ENCODE data around the gene CAMK1G.

The CAMK1G gene

GRCh38 chr1:209601809-209602657, 18.5 kb downstream of the CAMK1G start:
- DNase-seq: peak; percentile 36 to 38

GRCh38 chr1:209603877-209604276, 20.4 kb downstream of the CAMK1G start:
- no peak for DNase-seq

DNA sequence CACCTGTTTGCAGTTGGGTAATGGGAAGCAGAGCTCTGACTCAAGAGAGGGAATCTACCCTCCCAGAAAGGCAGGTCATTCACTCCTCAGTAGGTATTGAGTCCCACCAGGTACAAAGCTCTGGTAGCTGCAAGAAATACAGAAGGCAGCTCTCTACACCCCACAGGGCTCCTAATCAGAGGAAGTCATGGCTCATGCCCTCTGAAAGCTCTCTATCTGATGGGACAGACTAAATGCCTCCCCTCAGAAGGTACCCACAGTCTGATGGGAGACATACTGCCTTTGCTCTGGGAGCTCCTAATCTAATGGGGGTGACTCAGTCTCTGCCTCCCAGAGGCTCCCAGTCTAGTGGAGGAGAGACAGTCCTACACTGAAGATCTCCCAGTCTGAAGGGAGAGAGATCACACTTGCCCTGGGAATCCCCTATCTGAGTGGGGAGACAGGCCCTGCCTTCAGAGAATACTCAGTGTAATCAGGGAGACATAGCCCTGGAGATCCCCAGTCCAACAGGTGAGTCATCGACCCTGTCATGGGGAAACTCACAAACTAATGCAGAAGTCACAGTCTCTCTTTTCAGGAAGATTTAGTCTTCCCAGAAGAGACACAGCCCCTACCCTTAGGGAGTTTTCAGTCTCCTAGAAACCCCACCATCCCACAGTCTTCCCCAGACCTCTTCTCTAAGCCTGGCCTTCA, 23.7 kb downstream of the CAMK1G start:
- peak in 1 of 2 donors; percentile 33 for DNase-seq

- no peak for DNase-seq
Measured at GRCh38 chr1:209607795-209608178, 24.3 kb downstream of the CAMK1G start.

- DNase-seq: no peak
Measured at GRCh38 chr1:209609041-209609790, 25.7 kb downstream of the CAMK1G start.

DNA sequence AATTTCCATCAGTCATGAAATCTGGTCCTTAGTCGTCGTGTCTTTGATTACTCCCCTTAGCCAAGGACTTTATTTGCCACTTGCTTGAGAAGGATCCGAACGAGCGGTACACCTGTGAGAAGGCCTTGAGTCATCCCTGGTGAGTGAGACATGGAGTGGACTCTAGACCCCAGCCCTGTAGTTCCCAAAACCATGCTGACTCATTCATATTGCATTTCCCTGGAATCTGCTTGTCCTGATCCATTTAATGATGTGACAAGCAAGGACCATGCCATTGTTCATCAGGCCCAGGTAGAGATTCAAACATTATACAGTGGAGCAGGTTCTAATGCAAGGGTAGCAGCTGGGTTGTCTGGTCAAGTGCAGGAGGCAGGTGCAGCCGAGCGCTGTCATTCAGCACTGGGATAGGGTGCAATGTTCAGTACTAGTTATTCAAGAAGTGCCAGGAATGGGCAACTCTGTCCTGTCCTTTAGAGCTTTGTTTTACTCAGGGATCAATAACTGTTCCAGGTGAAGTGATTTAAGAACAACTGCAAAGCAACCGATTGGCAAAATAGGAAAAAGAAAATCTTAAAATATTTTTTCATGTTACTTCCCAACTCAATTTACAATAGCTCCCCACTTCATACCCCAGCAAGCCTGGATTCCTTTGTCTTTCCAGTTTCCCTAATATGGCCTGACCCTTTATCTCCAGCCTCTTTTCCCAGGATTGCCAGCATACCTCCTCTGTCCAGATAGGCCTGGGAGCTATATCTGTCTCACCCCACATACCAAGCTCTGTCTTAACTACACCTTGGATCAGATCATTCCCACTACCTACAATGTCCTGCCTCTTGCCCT, 26.5 kb downstream of the CAMK1G start:
- DNase-seq: no peak

DNA sequence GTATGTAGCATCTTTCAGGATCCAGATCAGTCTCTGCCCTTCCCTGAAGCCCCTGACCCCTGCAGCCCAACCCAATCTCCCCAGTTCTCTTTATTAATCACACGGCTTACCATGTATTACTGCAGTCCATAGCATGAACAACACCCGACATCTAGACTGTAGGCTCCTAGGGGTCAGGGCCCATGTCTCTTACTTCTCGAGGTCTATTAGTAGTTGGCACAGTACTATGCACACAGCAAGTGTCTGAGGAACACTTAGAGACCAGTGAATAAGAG, 27.1 kb downstream of the CAMK1G start:
- no peak for DNase-seq

- no peak for DNase-seq
Measured at GRCh38 chr1:209611771-209612570, 28.5 kb downstream of the CAMK1G start.

- no peak for DNase-seq
Measured at GRCh38 chr1:209612646-209613399, 29.3 kb downstream of the CAMK1G start.

GRCh38 chr1:209613400-209614150, 30.1 kb downstream of the CAMK1G start:
- no peak for DNase-seq

- no peak for DNase-seq
Measured at GRCh38 chr1:209614151-209614420, 30.6 kb downstream of the CAMK1G start.

DNA sequence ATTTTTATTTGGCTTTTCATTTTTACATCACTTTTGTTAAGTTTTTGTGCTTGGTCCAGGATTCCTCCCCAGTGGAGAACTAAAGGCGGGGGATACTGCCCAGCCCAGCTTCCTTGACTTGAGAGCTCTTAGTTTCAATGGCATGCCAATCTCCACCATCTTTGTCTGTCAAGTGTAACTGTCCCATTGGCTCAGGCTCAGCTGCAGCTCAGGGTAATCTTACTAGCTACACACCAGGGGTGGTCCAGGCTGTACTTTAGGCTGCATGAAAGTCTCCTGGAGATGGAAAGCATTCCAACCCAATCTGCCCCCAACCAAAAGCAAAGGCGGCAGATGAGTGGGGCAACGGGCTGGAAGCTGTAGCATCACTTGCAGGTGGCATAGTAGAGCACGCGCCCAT, 31.4 kb downstream of the CAMK1G start:
- no peak for DNase-seq

DNA sequence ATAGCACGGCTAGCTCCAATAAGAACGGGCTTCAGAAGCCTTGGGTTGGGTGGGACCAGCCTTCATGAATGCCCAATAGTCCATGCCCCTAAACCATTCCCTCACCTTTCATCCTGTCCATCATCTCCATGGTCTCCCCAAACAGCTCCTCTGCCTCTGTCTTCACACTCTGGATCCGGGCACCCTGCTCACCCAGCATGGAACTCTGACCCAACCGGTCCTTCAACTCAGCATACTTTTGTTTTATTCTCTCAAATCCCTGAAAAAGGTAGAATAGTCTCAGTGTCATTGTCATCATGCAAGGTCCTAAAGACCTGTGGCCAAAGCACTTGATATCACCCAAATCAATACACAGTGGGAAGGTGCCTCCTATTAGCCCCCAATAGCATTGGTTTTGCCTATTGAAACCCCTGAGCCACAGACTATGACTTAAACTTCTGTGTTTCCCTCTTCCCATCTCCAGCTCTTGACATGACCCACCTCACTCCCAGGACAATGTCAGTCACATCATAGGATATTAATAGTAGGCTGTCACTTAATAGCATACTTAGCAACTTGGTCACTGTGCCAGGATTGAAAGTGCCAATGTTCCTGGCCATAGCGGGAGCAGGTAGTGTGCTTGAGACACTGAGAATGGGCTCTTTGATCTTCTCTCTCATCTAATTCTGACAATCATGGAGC, 33.0 kb downstream of the CAMK1G start:
- no peak for DNase-seq

DNA sequence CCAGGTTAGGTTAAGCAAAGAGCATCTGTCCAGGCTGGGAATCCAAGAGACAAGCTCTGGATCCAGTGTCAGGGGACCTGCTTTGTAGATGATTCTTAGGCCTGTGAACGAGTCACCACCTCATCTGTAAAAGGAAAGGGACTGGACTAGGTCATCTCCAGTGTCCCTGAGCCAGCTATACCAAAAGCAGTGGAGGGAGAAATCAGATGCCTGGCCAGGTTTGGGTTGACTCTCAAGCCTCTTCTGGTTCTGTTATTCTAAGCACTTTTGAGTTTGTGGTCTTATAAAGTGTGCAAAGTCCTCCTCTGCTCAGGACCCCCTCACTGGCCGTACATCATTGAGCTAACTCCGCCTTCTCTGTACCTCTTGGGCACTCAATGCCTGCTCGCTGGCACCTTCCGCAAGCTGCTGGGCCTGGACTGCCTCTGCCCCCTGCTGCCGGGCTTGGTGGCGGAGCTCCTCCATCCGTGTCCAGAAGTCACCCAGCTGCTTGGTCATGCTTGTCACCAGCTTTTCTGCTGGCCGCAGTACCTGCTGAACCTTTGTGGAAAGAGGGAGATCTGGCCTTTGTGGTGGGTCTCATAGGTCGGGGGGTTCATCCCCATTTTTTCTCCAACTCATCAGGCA, 33.6 kb downstream of the CAMK1G start:
- no peak for DNase-seq

DNA sequence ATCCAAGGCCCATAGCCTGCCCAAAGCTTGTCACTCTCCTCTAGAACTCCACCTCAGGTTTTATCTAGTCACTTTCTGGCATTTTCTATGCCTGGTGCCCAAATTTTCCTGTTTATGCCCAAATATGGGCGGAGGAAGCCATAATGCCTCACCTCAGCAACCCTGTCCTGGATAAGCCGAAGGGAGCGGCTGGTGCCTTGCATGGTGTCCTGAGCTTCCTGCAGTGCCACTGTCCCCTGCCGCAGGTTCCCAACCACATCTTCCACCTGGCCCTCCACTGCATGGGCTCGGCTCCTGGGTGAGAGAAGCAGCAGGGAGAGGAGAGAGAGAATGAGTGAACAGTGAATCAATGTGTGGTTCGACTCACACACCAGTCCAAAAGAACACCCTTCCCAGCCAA, 34.2 kb downstream of the CAMK1G start:
- DNase-seq: no peak

DNA sequence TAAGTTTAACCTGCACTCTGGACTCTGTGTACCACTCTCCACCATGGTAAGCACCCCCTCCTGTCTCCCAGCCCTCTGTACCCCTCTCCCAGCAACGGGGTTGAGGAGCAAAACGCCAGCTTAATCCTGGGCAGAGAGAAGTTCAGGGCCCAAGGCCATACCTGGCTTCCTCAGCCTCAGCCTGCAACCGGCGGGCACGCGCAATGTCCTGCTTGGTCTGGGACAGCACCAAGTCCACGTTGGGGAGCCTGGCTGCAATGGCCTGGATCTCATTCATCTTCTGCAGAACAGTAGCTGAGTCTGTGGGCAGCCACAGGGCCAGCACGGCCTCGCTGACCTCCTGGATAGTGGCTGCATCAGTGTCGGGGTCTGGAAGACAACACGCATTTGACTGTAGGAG, 34.8 kb downstream of the CAMK1G start:
- no peak for DNase-seq

- DNase-seq: no peak
Measured at GRCh38 chr1:209618756-209619420, 35.4 kb downstream of the CAMK1G start.

GRCh38 chr1:209619696-209620486, 36.4 kb downstream of the CAMK1G start:
- DNase-seq: no peak

All from CD4-positive, alpha-beta T cell treated with Interleukin-1 beta for 1 hour (primary cell).